ENCODE results near the gene COX10. TPM values are rescaled to one million over a fixed set of nuclear protein-coding genes. Genes with fewer than 3 reads are reported as not detected.

Gene COX10
- 17.6 to 23.2 TPM (median 18.9 TPM) in 5 replicates for total RNA-seq (2022; extraction: Qiagen RNA extraction; ENCODE audit: low read depth)

DNA sequence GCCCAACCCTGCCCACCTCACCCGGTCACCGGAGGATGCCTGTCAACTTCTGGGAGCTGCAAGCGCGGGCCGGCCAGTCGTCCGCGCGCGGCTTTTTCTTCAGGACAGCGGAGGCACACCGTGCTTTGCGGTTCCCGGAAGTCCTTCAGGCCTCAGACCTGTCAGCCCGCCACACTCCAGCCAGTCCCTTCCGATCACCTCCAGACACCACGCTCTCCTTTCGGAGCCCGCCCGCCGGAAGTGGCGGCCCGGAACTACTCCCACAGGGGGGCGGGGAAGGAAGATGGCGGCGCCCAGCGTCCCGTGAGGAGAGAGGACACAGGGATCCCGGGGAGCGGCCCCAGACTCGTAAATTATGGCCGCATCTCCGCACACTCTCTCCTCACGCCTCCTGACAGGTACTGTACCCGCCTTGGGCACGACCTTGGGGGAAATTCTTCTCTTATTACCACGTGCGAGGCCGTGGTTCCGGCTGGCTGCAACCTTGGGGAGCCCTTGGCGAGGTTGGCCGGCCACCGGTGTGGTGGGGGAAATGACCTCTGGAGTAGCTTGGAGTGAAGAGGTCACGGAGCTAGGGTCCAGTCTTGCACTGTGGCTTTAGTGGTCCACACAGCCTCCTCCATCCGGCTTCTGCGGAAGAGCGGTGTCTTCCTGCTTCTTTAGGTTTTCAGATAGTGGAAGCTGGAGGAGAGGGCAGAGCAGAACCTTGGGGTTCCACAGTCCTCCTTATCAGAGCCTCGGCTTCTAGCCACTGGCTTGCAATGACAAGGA, at the start of gene COX10:
Gene COX10, plus strand, starts transcription at position 254 of the 771 bp plus-strand sequence. Its CDS starts 102 bp downstream, at position 356.

DNA sequence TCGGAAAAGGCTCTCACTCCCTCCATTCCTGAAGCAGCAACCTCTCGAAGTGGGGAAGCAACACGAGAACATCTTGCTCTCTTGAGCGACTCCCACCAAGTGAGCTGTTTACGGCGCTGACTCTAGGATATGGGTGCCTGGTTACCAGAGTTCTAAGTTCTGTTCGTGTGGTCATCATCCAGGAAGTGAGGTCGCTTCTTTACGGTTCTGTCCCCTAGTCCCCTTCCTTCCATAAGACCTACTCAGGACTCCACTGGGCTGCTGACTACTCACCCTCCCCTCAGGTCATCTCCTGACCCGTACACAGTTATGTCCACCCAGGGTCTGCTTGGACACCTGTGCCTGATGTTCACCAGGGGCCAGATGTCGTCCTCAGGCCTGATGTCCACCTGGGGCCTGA, 167.5 kb downstream of the COX10 start, which contains the start of gene CDRT15:
Gene CDRT15, minus strand, starts transcription at position 101 of the 400 bp plus-strand sequence. Its CDS starts 29 bp downstream, at position 72.

Other genes with a start within 250 kb of the COX10 start
- gene CDRT15, start 167.4 kb downstream of the COX10 start, total RNA-seq (2022; extraction: Qiagen RNA extraction; ENCODE audit: low read depth) = not detected in 5 replicates
- 0.56 to 0.85 TPM (median 0.65 TPM) in 5 replicates for gene HS3ST3B1, start 231.6 kb downstream of the COX10 start, total RNA-seq (2022; extraction: Qiagen RNA extraction; ENCODE audit: low read depth)

Data from A549 treated with GW870086 at 1 μM for 4 hours (cell line).